Measurements from ENCODE around the gene CACNA1I. TPM values are rescaled to one million over a fixed set of nuclear protein-coding genes. Genes with fewer than 3 reads are reported as not detected.

CACNA1I gene
- total and polyA plus RNA-seq, 2 of the 8 experiments (the other 6 are each of a cell fraction or from before 2014, with no cell fraction given): 0.77 to 1.2 TPM

GRCh38 chr22:39664485-39665200 lies 94.1 kb downstream of the CACNA1I start (continued):
- no peak for TF ChIP-seq RXRA (IDR thresholded peaks at IDR 0.05; ENCODE audit: insufficient read depth, low read depth, low read length)
